Lower leg skin (tissue), 4 donors: ENCODE results near the gene UPK3B. TPM values are rescaled to one million over a fixed set of nuclear protein-coding genes. Genes with fewer than 3 reads are reported as not detected.
A peak's percentile ranks its signal among the peaks of the same experiment; 100 is the strongest.
"Not testable (repeated sequence)": the region's sequence is repeated elsewhere in the genome, so short reads cannot be mapped to it uniquely, and the experiment has no call there.

Source experiments
- DNase-seq, 2 donors: peaks; one replicate each; pipeline ENCODE4 v3.0.0-alpha.2; 2019; ENCODE audit warnings: low spot score in 2 of 2
- H3K4me3 ChIP-seq: fragments of 200-600 bp; sonication (generic); 2 replicates; pipeline ENCODE4 v1.5.1; 2017; ENCODE audit warnings: mild to moderate bottlenecking, low read depth; ENCODE audit not compliant: poor library complexity, severe bottlenecking
- POLR2A ChIP-seq, 2 donors: fragments of 450-650 bp; IDR thresholded peaks; one replicate each; pipeline ENCODE4 v1.6.1; 2016 to 2017; ENCODE audit warnings: antibody characterized with exemption in 2 of 2, mild to moderate bottlenecking in 1 of 2, moderate library complexity in 1 of 2
- WGBS, 2 donors: methylation state at CpG; one replicate each; pipeline ENCODE4 v1.1.5; 2018; 5-methylcytosine and 5-hydroxymethylcytosine counted together
- intact Hi-C: fragments of 100-400 bp; cut with DNase I; formaldehyde crosslinking; loops from one replicate; pipeline ENCODE4 v1.15.0; 2023; ENCODE audit warnings: low total_unique reads
- total RNA-seq, 4 donors: library from RNA; depleted of rRNA; stranded (reverse); fragments of >200 nt; gene quantifications; one replicate each; pipeline ENCODE4 v1.1.0, GENCODE V29; 2016
- TF ChIP-seq, protein P1 (sequence below), 3 donors: fragments of 450-650 bp; IDR thresholded peaks; one replicate each; pipeline ENCODE4 v1.5.1; 2016; ENCODE audit warnings: antibody characterized with exemption in 3 of 3, mild to moderate bottlenecking in 3 of 3, moderate library complexity in 2 of 3

Gene UPK3B
- total RNA-seq, 4 donors from 2014 or later: 1.6 to 2.6 (median 2.0) TPM

DNA sequence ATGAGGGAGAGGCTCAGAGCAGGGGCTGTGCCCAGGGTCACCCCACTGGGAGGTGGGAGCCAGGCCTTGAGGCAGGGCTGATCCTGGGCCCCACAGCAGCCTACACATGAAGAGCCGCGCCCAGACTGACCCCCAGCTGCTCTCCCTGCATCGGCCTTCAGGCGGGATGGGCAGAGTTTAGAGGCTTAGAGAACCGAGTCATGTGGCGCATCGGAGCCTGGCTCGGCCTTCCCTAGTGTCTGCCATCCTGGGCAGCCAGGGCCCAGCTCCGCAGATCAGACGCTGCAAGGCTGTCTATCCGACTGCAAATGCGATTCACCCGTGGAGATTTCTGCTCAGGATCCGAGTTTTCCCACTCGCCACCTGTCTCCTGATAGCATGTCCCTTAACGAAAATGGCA, 7.5 kb upstream of the UPK3B start:
- DNase-seq, H3K4me3 ChIP-seq, intact Hi-C loops: not testable (repeated sequence)
- 91 to 95% methylated on average over 7 to 9 of the region's 16 CpGs for WGBS, 2 donors

DNA sequence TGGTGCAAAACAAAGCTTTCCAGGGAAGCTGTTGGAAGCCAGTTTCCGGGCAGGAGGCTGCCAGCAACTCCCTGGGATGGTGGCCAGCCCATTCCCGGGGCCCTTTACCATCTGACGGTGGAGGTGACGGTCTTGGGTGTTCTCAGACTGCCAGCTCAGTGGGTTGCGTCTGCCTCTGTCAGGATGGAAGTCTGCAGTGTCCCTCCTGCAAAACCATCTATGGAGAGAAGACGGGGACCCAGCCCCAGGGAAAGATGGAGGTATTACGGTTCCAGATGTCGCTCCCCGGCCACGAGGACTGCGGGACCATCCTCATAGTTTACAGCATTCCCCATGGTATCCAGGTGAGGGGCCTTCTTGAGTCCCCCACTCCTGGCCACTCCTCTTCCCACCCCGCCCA, 7.1 kb upstream of the UPK3B start:
- WGBS, 2 donors: 94% methylated on average over 7 of the region's 12 CpGs; no CpG with 5 or more reads in 1 of the 2 donors
- intact Hi-C loops, H3K4me3 ChIP-seq, DNase-seq: not testable (repeated sequence)

DNA sequence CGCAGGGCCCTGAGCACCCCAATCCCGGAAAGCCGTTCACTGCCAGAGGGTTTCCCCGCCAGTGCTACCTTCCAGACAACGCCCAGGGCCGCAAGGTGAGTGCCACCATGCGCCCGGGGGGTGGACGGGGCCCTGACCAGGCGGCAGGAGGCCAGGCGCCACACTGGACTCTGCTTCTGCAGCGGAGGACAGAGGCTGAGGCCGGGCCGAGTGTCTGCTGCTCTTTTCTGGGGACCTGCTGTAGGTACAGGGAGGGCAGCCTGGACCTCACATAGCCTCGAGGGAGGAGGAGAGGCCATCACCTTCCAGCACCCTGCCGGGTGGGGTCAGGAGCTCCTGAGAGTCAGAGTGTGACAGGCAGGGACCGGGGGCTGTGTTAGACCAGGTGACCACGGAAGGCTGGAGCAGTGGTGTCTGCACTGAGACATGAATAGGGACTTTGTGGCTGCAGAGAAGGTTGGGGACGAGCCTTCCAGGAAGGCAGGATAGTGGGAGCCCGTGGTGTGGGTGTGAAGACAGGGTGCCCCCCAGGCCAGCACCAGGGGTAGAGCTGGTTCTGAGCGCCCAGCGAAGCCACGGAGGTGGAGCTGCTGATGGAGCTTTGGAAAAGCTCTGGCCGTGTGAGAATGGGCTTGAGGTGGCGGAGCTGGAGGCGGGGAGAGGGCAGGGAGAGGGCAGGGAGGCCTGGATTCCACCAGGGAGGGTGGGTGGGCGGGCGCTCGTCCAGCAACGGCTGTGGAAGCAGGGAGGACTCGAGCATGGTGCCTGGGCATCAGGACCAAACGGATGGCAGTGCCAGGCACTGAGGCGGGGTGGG, 5.8 kb upstream of the UPK3B start:
- H3K4me3 ChIP-seq, DNase-seq, intact Hi-C loops: not testable (repeated sequence)
- 72 to 85% methylated on average over 15 to 19 of the region's 33 CpGs for WGBS, 2 donors

DNA sequence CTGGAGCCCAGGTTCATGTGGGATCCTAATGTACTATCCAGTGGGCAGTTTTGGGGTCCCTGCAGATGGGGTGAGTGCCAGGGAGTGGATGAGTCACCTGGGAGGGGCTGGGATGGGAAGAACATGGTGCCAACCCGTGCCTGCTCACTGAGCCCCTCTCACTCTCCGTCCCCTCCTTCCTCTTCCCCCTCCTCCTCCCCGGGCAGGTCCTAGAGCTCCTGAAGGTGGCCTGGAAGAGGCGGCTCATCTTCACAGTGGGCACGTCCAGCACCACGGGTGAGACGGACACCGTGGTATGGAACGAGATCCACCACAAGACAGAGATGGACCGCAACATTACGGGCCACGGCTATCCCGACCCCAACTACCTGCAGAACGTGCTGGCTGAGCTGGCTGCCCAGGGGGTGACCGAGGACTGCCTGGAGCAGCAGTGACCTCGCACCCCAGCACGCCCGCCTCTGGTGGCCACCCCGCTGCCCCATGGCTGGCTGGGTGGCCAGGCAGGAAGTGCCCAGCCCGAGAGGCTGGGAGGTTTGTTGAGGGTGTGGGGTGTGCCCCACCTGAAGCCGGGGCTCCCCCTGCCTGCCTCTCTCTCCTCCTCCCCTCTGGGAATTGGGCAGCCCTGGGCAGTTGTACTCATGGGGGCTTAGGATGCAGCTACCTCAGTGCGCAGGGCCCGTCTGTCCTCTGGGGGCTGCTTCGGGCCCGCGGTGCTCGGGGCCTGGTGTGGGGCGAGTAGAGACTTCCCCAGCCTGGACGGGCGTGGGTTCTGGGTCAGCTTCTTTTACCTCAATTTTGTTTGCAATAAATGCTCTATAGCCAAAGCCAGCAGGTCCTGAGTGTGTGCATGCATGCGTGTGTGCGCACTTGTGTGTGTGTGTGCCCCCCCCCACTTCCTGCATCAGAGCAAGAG, 4.9 kb upstream of the UPK3B start:
- no peak overlapping the region for H3K4me3 ChIP-seq
- DNase-seq: no peak
- TF ChIP-seq, protein P1, sequence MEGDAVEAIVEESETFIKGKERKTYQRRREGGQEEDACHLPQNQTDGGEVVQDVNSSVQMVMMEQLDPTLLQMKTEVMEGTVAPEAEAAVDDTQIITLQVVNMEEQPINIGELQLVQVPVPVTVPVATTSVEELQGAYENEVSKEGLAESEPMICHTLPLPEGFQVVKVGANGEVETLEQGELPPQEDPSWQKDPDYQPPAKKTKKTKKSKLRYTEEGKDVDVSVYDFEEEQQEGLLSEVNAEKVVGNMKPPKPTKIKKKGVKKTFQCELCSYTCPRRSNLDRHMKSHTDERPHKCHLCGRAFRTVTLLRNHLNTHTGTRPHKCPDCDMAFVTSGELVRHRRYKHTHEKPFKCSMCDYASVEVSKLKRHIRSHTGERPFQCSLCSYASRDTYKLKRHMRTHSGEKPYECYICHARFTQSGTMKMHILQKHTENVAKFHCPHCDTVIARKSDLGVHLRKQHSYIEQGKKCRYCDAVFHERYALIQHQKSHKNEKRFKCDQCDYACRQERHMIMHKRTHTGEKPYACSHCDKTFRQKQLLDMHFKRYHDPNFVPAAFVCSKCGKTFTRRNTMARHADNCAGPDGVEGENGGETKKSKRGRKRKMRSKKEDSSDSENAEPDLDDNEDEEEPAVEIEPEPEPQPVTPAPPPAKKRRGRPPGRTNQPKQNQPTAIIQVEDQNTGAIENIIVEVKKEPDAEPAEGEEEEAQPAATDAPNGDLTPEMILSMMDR (IDR thresholded peaks at IDR 0.05): no peak
- no peak for TF ChIP-seq POLR2A (IDR thresholded peaks at IDR 0.05)
- intact Hi-C loops: no loop called here
- WGBS, 2 donors: 85 to 88% methylated on average over 24 to 32 of the region's 32 CpGs

DNA sequence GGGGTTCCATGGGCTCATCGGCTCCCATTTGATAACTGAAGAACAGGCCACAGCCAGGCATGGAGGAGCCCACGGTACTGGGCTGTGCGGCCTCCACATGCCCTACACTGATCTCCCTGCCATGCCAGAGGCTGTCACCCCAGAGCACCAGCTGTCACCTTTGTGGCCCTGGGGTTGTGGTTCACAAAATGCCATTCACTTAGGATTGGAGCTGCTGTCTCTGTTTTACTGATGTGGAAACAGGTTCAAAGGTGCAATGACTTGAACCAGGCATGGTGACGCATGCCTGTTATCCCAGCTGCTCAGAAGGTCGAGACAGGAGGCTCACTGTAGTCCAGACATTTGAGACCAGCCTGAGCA, 4.3 kb upstream of the UPK3B start:
- no peak for DNase-seq
- TF ChIP-seq, protein P1 (IDR thresholded peaks at IDR 0.05): no peak
- no peak for TF ChIP-seq POLR2A (IDR thresholded peaks at IDR 0.05)
- intact Hi-C loops: no loop called here
- WGBS, 2 donors: 76 to 89% methylated on average over 5 of the region's 5 CpGs
- H3K4me3 ChIP-seq: no peak overlapping the region

DNA sequence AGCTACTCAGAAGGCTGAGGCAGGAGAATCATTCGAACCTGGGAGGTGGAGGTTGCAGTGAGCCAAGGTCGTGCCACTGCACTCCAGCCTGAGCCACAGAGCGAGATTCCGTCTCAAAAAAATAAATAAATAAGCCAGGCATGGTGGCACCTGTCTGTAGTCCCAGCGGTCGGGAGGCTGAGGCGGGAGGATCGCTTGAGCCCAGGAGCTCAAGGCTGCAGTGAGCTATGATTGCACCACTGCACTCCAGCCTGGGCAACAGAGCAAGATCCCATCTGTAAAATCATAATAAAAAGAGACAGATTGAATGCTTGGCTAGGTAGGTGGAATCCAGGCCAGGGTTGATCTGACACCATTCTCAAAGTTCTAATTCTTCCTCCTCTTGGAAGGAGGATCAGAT, 3.7 kb upstream of the UPK3B start:
- DNase-seq, H3K4me3 ChIP-seq, intact Hi-C loops: not testable (repeated sequence)
- 94 to 95% methylated on average over 8 of the region's 8 CpGs for WGBS, 2 donors

DNA sequence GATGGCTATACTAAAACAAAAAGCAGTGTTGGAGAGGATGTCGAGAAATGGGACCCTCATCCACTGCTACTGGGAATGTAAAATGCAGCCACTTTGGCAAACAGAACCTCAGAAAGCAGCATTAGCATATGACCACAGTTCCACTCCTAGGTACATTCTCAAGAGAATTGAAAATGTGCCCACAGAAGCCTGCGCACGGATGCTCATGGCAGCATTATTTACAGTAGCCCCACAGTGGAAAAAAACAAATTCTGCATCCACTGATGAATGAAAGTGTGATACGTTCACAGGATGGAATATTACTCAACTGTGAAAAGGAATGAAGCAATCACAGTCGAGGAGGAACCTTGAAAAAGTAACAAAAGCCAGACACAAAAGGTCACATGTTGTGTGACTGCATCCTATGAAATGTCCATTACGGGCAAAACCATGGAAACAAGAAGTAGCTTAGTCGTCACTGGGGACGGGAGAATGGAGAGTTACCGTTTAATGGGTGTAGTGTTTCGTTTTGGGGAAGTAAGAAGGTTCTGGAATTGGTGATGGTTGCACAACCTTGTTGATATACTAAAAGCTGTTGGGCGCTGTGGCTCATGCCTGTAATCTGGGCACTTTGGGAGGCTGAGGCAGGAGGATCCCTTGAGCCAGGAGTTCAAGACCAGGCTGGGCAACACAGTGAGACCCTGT, 2.5 kb upstream of the UPK3B start:
- DNase-seq: no peak
- intact Hi-C loops: no loop called here
- 82 to 89% methylated on average over 11 of the region's 11 CpGs for WGBS, 2 donors
- TF ChIP-seq POLR2A (IDR thresholded peaks at IDR 0.05): no peak
- TF ChIP-seq, protein P1 (IDR thresholded peaks at IDR 0.05): no peak
- H3K4me3 ChIP-seq: no peak overlapping the region

DNA sequence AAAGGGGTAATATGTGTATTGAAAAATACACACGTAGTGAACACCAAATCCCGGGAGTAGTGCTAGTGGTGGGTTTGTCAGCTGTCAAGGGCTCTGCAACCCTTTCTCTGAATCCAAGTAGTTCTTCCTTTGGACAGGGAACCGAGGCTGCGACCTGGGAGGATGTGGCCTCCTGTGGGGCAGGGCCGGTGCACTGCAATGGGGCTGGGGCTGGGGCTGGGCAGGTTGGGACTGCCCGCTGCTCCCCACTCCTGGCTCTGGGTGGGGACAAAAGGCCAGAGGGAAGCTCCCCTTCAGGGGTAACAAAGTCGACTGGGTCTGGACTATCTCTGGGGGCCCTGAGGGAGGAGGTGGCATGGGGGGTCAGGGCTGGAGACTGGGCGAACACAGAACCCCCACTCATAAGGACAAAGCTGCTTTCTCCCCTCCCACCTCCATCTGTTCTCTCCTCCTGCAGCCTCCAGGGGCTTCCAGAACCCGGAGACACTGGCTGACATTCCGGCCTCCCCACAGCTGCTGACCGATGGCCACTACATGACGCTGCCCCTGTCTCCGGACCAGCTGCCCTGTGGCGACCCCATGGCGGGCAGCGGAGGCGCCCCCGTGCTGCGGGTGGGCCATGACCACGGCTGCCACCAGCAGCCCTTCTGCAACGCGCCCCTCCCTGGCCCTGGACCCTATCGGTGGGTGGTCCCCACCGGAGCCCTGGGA, 1.0 kb downstream of the UPK3B start:
- DNase-seq: peak in 1 of 2 donors; percentile 79

DNA sequence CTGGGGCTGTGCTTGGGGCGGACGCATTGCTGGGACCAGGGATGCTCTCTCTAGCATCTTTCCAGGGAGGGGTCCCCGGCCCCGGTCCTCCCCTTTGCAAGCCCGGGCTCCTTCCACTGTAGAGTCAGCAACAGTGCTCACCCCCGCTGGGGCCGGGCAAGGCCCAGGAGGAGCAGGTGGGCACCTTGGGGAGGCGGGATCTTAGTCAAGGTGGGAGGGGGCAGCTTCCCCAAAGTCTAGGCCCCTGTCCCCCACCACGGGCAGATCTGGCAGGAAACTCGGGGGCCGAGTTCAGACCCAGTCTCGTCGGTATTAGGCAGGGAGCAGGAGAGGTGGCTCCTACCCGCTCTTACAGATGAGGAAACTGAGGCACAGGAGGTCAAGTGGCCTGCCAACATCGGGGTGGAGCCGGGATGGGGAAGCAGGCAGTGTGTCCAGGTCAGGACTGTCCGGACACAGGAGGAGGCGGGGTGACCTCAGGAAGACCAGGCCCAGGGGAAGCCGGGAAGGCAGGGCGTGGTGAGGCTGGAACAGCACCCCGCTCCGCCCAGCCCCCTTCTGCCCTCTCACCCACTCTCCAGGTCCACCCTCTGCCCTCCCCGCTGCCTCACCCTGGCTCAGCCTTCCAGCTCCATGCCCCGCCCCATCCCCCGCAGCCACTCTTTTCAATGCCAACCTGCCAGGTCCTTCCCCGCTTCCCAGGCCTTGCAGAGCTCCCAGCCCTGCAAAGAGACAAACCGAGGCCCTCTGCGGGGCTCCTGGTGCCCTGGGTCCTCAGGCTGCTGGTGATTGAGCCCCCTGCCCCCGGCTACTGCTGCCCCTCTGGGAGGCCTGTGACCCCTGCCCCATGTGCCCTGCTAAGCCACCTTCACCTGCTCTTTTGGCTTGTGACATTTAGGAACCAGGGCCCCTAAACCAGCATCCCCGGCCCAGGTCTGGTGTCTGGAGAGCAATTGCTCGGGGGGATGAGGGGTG, 1.8 kb downstream of the UPK3B start:
- H3K4me3 ChIP-seq, intact Hi-C loops: not testable (repeated sequence)
- peak in 1 of 2 donors; percentile 81 for DNase-seq
- 86% methylated on average over 3 of the region's 31 CpGs; no CpG with 5 or more reads in 1 of the 2 donors for WGBS, 2 donors

More for the DNA sequence above, 1.0 kb downstream of the UPK3B start:
- H3K4me3 ChIP-seq, intact Hi-C loops: not testable (repeated sequence)
- 50 to 78% methylated on average over 10 to 11 of the region's 24 CpGs for WGBS, 2 donors
